Ovary (tissue), 9 donors: ENCODE measurements around the gene AGO4. TPM values are rescaled to one million over a fixed set of nuclear protein-coding genes. Genes with fewer than 3 reads are reported as not detected.

ENCODE experiments used
- DNase-seq, 5 donors: peaks; one replicate each; pipeline ENCODE4 v3.0.0-alpha.2; 2019 to 2020
- H3K27ac ChIP-seq, 2 donors: fragments of 200-600 bp; one replicate each; pipeline versions ENCODE4 v1.5.1 to v1.8.0; 2019 to 2022
- H3K27me3 ChIP-seq: fragments of 200-600 bp; one replicate; pipeline ENCODE4 v1.8.0; 2022
- H3K36me3 ChIP-seq: fragments of 200-600 bp; sonication (generic); one replicate; pipeline ENCODE4 v1.5.1; 2019
- H3K4me1 ChIP-seq: one replicate; pipeline ENCODE4 v1.8.1; 2013; ENCODE audit warnings: mild to moderate bottlenecking, moderate library complexity; ENCODE audit not compliant: insufficient read depth
- H3K4me3 ChIP-seq: fragments of 200-600 bp; sonication (generic); one replicate; pipeline ENCODE4 v1.5.1; 2017
- H3K9me3 ChIP-seq, 2 donors: fragments of 200-600 bp in 1 of 2; sonication (generic) in 1 of 2; one replicate each; pipeline versions ENCODE4 v1.5.1 to v1.8.1; 2013 to 2019; ENCODE audit warnings: mild to moderate bottlenecking in 1 of 2, moderate library complexity in 1 of 2
- CTCF ChIP-seq, 3 donors: fragments of 450-650 bp in 2 of 3; fragments of 200-600 bp in 1 of 3; IDR thresholded peaks; one replicate each; pipeline versions ENCODE4 v1.5.1 to v1.8.0; 2016 to 2022; ENCODE audit warnings: antibody characterized with exemption in 3 of 3, mild to moderate bottlenecking in 1 of 3
- EP300 ChIP-seq: sonication (generic); formaldehyde crosslinking; IDR thresholded peaks from one replicate; pipeline ENCODE4 v1.6.1; 2017; ENCODE audit warnings: antibody characterized with exemption
- POLR2A ChIP-seq: fragments of 450-650 bp; IDR thresholded peaks from one replicate; pipeline ENCODE4 v1.6.1; 2017; ENCODE audit warnings: antibody characterized with exemption, mild to moderate bottlenecking, moderate library complexity
- WGBS, 3 donors: extraction: QIAGEN DNeasy Blood & Tissue Kit in 1 of 3; methylation state at CpG; one replicate each; pipeline versions ENCODE4 v1.1.5 to v1.1.7; 2013 to 2017; 5-methylcytosine and 5-hydroxymethylcytosine counted together
- intact Hi-C, 4 donors: fragments of 100-400 bp; cut with DNase I; formaldehyde crosslinking; loops; one replicate each; pipeline versions ENCODE4 v1.11.0 to v1.15.1; 2022 to 2023
- polyA plus RNA-seq, 2 donors: library from polyadenylated mRNA; stranded (reverse); fragments of 200-250 nt in 1 of 2; fragments of 350-450 nt in 1 of 2; fragmentation: Illumina TruSeq in 1 of 2; extraction: RNeasy Lipid Tissue Mini Kit (QIAGEN cat#74804) in 1 of 2; gene quantifications; one replicate each; pipeline ENCODE4 v1.2.3, GENCODE V29; 2013 to 2014
- total RNA-seq, 7 donors: library from RNA; depleted of rRNA in 2 of 7; stranded (reverse); fragments of >200 nt in 2 of 7; fragmentation: NEBNext Ultra II Directional in 3 of 7; extraction: Animal tissue kit (Norgen Biotek cat#: 25700) in 3 of 7; gene quantifications; one replicate each; pipeline versions ENCODE4 v1.1.0 to v1.2.4, GENCODE V29; 2016 to 2023
- donor health status: DM: no; HTN: no; CAD: no; lungs with moderate emphysema.
- donor health status: DM: no; HTN: no; CAD: no.
- donor health status: Bipolar disorder and iron deficiency.
- donor health status: DM: yes; HTN: yes; CAD: no.
- donor health status: DM: no; HTN: no; CAD: no.
- donor health status: DM: yes; HTN: yes; CAD: no.

Gene AGO4
- total and polyA plus RNA-seq, 9 donors = 6.5 to 14.3 (median 9.9) TPM

GRCh38 chr1:35894656-35895055, 86.8 kb downstream of the AGO4 start:
- 78 to 81% (median 81%) methylated on average over 1 of the region's 1 CpG for WGBS, 3 donors
- Histone ChIP-seq H3K27me3 (no peaks in the 10 kb centered on the region), H3K9me3 (no peaks in the 10 kb centered on the region), H3K27ac (peak overlapping the region in 1 of 2 donors; percentile 3), H3K4me3 (no peak overlapping the region), H3K4me1 (peaks cover 3% of the 10 kb centered on the region), H3K36me3 (no peaks in the 10 kb centered on the region)
- TF ChIP-seq CTCF (IDR thresholded peaks at IDR 0.05) (no peak), POLR2A (no peak), EP300 (no peak)
- intact Hi-C loops = no loop called here
- no peak for DNase-seq

- no peak for DNase-seq
- no peak overlapping the region for H3K4me3 ChIP-seq
- no peaks in the 10 kb centered on the region for H3K9me3 ChIP-seq
- intact Hi-C loops = no loop called here
- H3K27me3 ChIP-seq = no peaks in the 10 kb centered on the region
- no peak for TF ChIP-seq POLR2A
- no peak for TF ChIP-seq CTCF (IDR thresholded peaks at IDR 0.05)
- TF ChIP-seq EP300 = no peak
- H3K4me1 ChIP-seq = no peaks in the 10 kb centered on the region
- H3K27ac ChIP-seq = no peak overlapping the region
- no peaks in the 10 kb centered on the region for H3K36me3 ChIP-seq
Observed at GRCh38 chr1:35899941-35900340, 92.1 kb downstream of the AGO4 start.

GRCh38 chr1:35901235-35901634, 93.4 kb downstream of the AGO4 start:
- no peaks in the 10 kb centered on the region for H3K4me1 ChIP-seq
- no peak for DNase-seq
- no peak for TF ChIP-seq POLR2A
- no peak for TF ChIP-seq CTCF (IDR thresholded peaks at IDR 0.05)
- TF ChIP-seq EP300 = no peak
- H3K36me3 ChIP-seq = no peaks in the 10 kb centered on the region
- H3K27ac ChIP-seq = no peak overlapping the region
- 93 to 96% (median 95%) methylated on average over 9 of the region's 9 CpGs for WGBS, 3 donors
- no peaks in the 10 kb centered on the region for H3K9me3 ChIP-seq
- H3K27me3 ChIP-seq = no peaks in the 10 kb centered on the region
- no peak overlapping the region for H3K4me3 ChIP-seq
- intact Hi-C loops = no loop called here

- no peak overlapping the region for H3K27ac ChIP-seq
- H3K36me3 ChIP-seq = no peaks in the 10 kb centered on the region
- TF ChIP-seq POLR2A = no peak
- no peak for DNase-seq
- H3K4me1 ChIP-seq = no peaks in the 10 kb centered on the region
- no peaks in the 10 kb centered on the region for H3K9me3 ChIP-seq
- WGBS, 3 donors = 91 to 92% (median 92%) methylated on average over 2 of the region's 2 CpGs
- no peaks in the 10 kb centered on the region for H3K27me3 ChIP-seq
- H3K4me3 ChIP-seq = no peak overlapping the region
- intact Hi-C loops = no loop called here
Observed at GRCh38 chr1:35902671-35903070, 94.9 kb downstream of the AGO4 start.

Other genes starting within 250 kb of the AGO4 start
- 1 to 10 TPM in 4 of 7 donors, under 1 TPM in 3; 0.24 to 1.6 (median 1.3) TPM for gene TFAP2E, start 234.7 kb upstream of the AGO4 start, total RNA-seq
- gene TFAP2E, start 234.7 kb upstream of the AGO4 start, polyA plus RNA-seq = 1 to 10 TPM in 1 of 2 donors, under 1 TPM in 1; 0.67 to 1.1 TPM
- 10 to 100 TPM; 16.7 to 39.8 (median 36.9) TPM for gene PSMB2, start 166.5 kb upstream of the AGO4 start, total RNA-seq
- 10 to 100 TPM; 32.0 to 88.7 TPM for gene PSMB2, start 166.5 kb upstream of the AGO4 start, polyA plus RNA-seq
- gene C1orf216, start 89.1 kb upstream of the AGO4 start, total RNA-seq = 10 to 100 TPM in 5 of 7 donors, 1 to 10 TPM in 2; 8.0 to 13.8 (median 12.1) TPM
- gene C1orf216, start 89.1 kb upstream of the AGO4 start, polyA plus RNA-seq = 10 to 100 TPM in 1 of 2 donors, 1 to 10 TPM in 1; 6.5 to 20.0 TPM
- gene CLSPN, start 38.0 kb upstream of the AGO4 start, total RNA-seq = 1 to 10 TPM in 1 of 7 donors, under 1 TPM in 4, not detected in 2; 0.05 to 1.8 (median 0.20) TPM
- under 1 TPM; 0.15 to 0.60 TPM for gene CLSPN, start 38.0 kb upstream of the AGO4 start, polyA plus RNA-seq
- gene AGO1, start 75.2 kb downstream of the AGO4 start, total RNA-seq = 10 to 100 TPM; 10.1 to 34.0 (median 29.8) TPM
- gene AGO1, start 75.2 kb downstream of the AGO4 start, polyA plus RNA-seq = 10 to 100 TPM in 1 of 2 donors, 1 to 10 TPM in 1; 5.1 to 16.3 TPM
- 10 to 100 TPM; 15.4 to 44.1 (median 31.5) TPM for gene AGO3, start 123.1 kb downstream of the AGO4 start, total RNA-seq
- 10 to 100 TPM in 1 of 2 donors, 1 to 10 TPM in 1; 3.8 to 11.2 TPM for gene AGO3, start 123.1 kb downstream of the AGO4 start, polyA plus RNA-seq